Colon (tissue), 2 donors: ENCODE measurements around the gene AP1G1.
"Not testable (repeated sequence)": the region's sequence is repeated elsewhere in the genome, so short reads cannot be mapped to it uniquely, and the experiment has no call there.

Source experiments
- FAIRE-seq: peaks from 2 replicates; lab custom pipeline; 2012; peaks lifted over from hg19 to GRCh38; lab: Jason Lieb, UNC
- donor health status: control.
- donor health status: control.

Gene AP1G1

DNA sequence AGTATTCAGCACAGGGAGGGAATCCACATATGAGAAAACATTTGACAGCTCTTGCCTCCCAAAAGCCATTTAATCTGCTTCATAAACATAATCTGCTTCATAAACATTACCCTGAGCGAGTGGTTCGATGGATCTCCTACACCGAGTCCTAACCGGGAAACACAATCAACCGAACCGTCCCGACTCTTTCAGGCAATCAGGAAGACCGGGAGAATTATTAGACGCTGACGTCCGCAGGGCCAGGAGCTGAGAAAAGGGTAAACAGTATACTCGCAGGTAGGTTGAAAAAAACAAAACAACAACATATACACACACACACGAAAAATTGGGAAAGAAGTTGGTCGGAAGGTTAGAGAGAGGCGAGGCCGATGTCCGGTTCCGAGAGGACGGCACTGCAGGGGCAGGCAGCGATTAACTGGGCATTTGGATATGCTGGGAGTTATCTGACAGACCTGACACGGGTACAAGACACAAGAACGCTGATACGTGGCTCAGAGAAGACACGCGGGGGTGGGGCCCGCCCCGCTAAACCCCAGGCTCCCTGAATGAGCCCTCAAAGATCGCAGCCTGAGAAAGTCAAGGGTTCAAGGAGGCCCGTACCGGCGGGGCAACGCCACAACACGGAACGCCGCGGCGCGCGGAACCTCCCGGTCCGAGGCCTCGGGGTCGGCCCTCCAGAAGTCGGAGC, 585 bp downstream of the AP1G1 start:
- FAIRE-seq: no peak

DNA sequence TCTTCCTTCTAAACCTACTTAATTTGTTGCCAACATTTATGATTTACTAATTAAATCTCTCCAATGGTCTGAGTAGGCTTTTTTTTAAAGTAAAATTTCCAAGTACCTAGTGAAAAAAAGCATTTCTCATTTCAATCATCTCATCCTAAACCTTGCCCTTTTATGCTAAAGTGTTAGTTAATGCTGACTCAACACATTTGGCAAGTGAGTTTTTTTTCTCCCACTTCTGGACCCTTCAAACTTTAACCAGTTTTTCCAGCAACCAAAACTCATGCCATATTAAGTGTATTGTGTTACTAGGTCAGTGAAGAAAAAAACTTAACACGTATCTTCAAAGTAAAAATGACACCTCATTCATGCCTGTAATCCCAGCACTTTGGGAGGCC, 5.3 kb downstream of the AP1G1 start:
- no peak for FAIRE-seq

DNA sequence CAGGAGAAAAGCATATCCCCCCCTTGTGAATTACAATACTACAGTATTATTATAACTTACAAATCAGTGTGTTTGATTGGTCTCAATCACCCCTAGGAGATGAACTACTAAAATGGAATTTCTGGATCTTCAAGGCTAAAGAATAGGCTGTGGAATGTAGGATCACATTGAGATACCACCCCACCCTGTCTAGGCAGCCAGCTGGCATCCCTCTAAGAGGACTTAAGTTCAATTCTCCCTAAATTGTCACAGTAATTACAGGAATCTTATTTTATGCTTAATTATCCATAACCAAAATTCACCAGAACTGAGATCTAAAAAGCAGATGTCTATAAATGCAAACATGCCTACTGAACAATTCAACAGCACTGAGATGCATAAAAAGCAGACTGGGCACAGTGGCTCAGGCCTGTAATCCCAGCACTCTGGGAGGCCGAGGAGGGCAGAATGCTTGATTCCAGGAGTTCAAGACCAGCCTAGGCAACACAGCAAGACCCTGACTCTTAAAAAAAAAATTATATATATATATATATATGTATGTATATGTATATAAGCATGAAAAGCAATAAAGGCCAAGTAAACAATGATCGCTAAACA, 12.0 kb downstream of the AP1G1 start:
- FAIRE-seq: no peak

DNA sequence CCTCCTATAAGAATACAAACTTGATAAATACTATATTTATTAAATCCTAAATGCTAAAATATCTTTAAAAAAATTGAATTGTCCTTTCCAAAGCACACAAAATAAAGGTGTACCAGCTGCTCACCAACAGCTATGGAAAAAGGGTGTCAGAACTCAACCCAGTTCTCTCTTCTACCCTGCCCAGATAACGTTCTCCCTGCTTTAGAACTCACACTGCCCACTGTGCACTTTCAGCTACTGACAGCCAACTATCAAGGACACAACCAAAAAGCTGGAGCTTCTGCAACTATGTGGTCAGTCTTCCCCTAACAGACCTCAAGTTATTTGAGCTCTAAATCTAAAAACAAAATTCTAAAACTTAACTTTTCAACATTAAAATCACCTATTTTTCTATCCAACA, 13.7 kb downstream of the AP1G1 start:
- no peak for FAIRE-seq

DNA sequence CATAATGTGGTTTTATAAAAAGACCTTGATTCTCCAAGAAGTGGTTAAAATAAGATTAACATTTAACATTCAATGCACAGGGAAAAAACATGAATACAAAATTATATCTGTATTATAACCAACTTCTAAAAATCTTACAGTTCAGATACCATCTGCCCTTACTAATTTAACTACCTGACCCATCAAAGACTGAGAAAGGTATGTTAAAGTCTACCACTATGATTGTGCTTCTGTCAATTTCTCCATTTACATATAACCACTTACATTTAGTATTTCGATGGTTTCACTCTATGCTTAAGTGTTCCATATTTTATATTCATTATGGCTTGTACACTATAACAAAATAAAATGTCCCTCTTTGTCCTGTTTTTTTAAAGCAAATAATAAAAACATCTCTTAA, 14.6 kb downstream of the AP1G1 start:
- no peak for FAIRE-seq

DNA sequence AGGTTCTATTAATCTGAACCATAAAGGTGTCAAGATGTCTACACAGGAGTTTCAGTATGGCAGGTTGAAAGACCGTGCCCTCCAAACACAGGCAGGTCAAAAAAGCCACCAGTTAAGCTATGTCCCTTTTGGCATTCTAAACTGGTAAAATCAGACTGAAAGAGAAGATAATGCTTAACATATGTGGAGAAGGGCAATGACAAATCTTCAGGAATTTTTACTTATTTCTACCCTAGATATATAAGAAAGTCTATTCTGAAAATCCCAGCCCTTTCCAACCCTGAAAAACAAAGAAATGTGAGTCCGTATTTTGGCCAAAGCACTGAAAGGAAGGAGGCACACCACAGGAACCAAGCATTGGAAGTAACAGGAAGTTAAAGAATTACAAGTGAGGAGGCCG, 16.5 kb downstream of the AP1G1 start:
- no peak for FAIRE-seq

DNA sequence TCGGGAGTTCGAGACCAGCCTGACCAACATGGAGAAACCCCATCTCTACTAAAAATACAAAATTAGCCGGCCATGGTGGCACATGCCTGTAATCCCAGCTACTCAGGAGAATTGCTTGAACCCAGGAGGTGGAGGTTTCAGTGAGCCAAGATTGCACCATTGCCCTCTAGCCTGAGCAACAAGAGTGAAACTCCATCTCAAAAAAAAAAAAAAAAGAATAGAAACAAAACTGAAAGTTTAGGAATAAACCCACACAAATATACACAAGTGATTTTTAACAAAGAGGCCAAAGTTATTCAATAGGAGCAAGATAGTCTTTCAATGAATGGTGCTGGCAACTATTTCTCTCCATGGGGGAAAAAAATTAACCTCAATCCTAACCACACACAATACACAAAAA, 18.3 kb downstream of the AP1G1 start:
- FAIRE-seq: not testable (repeated sequence)

DNA sequence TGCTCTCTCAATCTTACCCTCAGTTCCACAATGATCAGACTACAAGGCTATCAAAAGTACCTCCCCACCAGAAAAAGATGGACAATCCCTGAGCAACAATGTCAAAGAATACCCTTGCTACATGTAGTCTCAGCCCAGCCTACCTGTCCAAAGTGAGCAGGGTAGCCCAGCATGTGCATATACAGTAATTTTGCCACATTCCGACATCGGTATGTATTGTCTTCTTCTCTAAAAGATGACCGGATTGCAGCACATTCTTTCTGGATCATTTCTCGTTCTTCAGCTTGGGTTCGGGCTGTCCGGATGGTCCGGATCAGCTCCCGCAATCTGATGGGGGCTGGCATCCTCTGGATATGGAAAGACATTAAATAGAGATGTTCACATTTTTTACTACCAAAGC, 19.5 kb downstream of the AP1G1 start:
- no peak for FAIRE-seq

DNA sequence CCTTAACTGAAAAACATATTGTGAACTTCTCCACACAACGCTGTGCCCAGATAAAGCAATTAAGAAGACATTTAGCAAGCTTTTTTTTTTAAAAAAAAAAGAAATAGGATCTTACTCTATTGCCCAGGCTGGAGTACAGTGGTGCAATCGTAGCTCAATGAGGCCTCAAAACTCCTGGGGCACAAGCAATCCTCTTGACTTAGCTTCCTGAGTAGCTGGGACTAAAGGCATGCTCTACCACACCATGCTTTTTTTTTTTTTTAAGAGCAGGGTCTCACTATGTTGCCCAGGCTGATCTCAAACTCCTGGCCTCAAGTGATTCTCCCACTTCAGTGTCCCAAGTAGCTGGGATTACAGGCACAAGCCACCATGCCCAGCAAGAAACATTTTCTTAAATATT, 20.1 kb downstream of the AP1G1 start:
- no peak for FAIRE-seq

DNA sequence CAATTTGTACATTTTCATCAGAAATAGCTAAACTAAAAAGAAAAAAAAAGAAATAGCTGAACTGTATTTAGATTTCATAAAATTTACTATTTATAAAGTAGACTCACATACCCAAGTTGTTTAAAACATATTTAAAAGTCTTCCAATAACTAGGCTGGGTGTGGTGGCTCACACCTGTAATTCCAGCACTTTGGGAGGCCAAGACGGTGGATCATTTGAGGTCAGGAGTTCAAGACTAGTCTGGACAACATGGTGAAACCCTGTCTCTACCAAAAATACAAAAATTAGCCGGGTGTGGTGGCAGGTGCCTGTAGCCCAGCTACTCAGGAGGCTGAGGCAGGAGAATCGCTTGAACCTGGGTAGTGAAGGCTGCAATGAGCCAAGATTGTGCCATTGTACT, 23.5 kb downstream of the AP1G1 start:
- not testable (repeated sequence) for FAIRE-seq

DNA sequence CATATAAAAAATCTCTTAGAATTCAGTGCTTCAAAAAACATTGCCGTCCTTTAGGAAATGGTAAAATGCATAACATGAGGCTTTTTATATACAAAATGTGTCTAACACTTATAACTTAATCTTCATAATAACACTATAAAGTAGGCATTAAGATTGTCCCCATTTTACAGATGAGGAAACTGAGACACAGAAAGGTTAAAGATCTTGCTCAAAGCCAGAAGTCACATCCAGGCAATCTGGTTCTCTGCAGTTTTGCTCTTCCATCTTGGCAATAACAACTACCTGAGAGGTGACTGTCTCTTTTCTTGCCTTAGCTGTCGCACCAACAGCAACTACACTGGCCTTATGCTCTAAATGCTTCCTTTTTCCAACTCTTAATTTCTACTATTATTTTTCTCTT, 24.5 kb downstream of the AP1G1 start:
- no peak for FAIRE-seq

DNA sequence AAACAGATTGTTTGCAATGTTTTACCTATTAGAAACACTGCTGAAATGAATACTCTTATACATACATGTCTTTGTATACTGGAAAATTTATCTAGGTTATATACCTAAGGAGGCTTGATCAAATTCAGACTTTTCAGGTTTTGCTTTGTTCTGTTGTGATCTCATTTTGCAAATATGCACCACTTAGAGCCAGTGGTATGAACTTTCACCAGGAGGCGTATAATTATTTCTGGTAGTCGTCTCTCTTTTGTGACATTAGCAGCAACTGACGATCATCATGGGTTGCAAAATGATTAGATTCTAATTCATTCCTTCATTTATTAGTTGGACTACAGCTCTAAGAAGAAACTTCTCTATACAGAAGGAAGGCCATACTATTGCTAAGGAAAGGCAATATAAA, 26.9 kb downstream of the AP1G1 start:
- FAIRE-seq: no peak

DNA sequence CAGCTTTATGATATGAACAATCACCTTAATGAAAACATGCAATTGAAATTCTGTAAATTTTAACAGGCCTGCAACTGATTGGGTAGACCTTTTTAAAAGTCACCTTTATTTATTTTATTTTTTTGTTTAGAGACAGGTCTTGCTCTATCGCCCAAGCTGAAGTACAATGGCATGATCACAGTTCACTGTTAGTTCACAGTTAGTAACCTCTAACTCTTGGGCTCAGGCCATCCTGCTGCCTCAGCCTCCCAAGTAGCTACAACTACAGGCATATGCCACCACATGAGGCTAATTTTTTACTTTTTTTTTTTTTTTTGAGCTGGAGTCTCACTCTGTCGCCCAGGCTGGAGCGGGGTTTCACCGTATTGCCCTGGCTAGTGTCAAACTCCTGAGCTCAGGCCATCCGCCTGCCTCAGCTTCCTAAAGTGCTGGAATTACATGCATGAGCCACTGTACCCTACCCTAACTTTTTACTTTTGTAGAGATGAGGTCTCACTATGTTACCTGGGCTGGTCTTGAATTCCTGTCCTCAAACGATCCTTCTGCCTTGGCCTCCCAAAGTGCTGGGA, 28.0 kb downstream of the AP1G1 start:
- FAIRE-seq: no peak

DNA sequence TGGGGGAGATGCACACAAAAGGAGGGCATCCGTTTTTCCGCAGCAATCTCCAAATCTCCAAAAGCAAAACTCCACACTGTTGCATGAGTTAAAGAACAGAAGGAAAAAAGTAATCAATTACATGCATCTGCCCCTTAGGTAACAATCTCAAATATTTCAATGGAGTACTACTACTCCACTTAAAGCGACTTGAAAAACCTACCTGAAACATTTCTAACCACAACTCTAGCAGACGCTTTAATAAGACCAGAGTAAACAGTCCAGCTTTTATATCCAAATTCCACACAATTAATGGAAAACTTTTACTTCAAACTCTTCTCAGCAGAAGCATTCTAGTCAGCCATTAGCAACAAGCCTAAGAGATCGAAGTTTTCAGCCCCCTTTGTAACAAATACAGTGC, 29.9 kb downstream of the AP1G1 start:
- FAIRE-seq: no peak

DNA sequence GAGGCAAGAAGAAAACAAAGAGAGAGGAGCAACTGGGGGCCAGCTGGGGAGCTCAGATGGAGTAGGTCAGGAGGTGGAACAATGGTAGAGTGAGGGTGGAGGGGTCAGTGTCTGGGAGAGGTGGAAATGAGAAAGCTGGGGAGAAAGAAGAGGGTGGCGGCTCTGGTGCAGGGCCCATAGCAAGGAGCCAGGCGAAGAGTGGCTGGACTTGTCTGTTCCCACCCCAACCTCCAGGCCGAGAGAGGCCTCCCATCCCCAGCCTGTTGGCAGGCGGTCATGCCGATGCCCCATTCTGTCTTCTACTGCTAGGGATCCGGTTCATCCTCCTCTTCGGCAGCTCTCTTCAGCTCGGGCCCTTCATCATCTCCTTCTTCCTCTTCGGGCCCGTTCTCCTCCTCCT, 31.3 kb downstream of the AP1G1 start:
- no peak for FAIRE-seq

DNA sequence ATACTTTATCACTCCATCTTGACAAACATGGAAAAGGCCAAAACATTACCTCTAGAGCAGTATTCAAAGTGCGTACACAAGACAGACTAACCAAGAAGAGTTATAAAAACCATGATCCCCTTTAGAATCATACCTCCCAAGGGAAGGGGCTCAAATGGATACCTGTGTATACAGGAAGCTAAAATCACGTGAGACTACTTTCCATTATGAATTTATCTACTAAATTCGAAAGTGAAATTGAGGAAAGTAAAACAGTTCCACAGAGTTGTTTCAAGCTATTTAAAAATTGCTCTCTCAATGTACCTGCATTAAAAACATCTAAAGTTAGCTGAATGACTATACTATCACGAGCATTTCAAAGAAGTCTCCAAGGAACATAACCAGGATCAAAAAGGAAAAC, 32.7 kb downstream of the AP1G1 start:
- no peak for FAIRE-seq

DNA sequence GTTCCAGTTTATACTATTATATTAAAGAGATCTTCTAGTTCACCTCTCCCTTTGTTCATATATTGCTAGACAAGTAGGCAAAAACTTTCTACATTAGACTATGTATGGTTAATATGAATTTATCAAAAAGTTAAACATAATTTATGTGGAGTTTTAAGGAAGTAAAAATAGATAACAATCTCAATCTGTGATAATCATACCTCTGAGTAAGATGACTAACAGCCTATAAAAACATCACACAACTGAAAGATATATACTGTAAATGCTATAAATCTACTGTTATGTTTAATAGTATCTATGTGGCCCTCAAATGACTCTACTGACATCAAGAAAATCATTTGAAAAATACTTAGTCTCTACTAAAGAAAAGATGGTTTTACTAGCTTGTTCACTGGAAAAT, 37.1 kb downstream of the AP1G1 start:
- no peak for FAIRE-seq

DNA sequence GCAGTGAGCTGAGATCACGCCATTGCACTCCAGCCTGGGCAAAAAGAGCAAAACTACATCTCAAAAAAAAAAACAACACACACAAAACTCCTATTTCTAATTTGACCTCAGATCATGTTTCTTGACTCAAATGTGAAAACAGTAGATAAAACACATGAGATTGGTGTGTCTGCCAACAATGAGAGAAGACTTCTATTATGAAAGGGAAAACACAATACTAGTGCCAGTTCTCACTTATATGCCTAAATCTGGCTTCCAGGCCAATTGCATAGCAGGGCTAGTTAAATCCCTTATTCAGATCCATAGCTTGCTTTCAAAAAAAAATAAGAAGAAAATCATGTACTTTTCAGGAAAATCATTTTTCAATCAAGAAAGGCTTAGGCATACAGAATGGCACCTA, 39.4 kb downstream of the AP1G1 start:
- FAIRE-seq: no peak

DNA sequence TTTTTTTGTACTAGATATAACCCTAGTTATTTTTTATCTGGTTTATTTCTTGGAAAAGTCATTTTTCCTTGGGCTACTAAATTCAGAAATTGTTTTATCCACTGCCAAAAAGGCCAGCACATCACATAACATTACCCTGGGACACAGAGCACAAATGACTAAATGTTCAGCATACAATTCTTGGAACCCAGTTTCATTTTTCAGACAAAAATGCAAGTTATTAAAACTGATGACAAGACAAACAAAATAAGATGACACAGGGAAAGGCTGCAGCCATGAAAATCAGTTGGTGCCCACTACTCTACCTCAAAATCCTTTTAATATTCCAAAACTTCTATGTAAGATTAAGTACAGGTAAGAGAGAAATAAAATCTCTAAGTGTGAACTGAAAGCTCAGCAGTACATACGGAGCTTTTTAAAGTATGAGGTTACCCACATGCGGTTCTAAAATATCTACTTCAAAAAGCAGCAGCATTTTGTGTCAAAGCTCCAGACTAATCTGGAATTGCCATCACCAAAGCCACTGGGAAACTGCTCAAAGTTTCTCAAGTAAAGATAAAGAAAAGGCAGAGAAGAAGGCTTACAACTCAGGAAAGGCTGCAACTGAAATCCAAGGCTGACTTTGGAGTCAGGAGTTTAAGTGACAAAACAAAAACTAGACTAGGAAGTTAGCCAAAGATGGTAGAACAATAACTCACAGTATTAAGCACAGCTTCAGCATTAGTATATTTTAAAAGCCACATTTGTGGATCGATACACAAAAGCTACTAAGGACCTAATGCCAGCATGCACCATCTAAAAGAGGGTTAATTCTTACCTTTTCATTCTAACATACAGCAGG, 41.4 kb downstream of the AP1G1 start:
- FAIRE-seq: no peak

DNA sequence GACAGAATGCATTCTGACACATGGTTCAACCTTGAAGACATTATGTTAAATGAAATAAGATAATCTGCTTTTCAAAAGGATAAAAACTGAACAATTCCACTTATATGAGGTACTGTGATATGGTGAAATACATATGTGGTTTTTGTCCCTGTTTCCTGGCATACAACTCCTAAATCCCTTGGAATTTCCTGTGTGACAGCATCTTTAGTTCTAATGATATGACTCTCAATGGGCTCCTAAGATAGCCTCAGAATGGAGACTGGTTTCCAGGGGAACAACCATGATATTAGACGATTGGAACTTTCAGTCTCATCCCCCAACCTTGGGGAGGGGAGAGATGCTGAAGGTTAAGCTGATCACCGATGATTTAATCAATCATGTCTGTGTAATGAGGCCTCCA, 46.4 kb downstream of the AP1G1 start:
- FAIRE-seq: no peak

DNA sequence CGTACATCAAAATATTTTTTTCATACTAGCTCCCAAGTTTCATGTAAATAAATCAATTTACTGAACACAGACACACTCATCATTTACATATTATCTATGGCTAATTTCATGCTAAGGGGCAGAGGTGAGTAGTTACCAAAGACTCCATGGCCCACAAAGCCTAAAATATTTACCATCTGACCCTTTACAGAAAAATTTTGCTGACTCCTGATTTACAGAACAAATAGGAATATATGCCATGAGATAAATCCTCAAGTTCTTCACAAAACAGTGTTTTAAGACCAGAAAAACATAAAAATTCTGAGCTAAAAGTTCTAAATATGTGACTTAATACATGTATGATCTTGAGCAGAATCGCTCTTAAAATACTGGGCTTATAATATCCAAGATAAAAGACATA, 47.5 kb downstream of the AP1G1 start:
- FAIRE-seq: no peak

DNA sequence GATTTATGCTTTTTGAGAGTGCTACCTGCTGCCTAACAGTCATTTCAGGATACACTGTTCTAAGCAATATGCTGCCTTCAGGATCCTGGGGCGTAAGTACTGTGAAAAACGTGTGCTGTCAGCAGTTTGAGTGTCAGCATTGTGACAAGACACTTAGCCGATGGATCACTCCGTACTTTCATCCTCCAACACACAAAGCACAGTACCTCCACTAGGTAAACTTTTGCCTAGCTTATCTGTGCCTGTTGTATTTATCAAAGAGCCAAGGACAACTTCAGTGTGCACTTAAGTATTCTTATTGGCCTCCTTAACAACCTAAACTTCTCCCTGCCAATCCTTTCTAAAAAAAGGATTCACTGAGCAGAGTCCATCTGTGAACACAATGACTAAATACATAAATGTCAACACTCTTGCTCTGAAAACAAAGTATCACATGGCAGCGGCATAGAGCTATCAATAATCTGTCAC, 50.3 kb downstream of the AP1G1 start:
- no peak for FAIRE-seq

DNA sequence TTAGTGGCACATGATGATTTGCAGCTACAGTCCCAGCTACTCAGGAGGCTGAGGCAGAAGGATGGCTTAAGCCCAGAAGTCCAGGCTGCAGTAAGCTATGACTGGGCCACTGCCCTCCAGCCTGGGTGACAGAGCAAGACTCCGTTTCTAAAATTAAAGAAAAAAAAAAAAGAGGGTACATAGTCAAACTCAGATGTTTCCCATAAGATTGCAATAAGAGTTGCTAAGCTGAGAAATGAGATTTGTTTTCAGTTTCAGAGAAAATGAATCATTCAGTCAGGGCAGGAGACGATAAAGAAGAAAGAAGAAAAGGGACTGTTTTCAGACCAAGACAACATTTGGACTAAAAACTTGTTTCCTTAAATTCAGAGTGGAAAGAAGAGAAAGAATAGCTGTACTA, 54.0 kb downstream of the AP1G1 start:
- no peak for FAIRE-seq
